HepG2 (cell line): Measurements from ENCODE around the gene CYB5A. TPM values are rescaled to one million over a fixed set of nuclear protein-coding genes. Genes with fewer than 3 reads are reported as not detected.

Experiments
- ATAC-seq: fragments of 200-7000 bp; cut with Tn5 transposase; 3 replicates; pipeline ENCODE4 v1.9.1; 2020; ENCODE audit warnings: mild to moderate bottlenecking, moderate library complexity
- BruUV-seq: library from RNA; stranded (reverse); fragments of 400-500 nt; replicated peaks from 2 replicates; lab custom pipeline; 2021; lab: Mats Ljungman, UMichigan
- CTCF ChIA-PET: fragments of 300-600 bp; formaldehyde crosslinking; extraction: SDS; loops from one replicate; lab custom pipeline; 2021; ENCODE audit warnings: low total read pairs, inconsistent platforms, low intra/inter-chr PET ratio; lab: Yijun Ruan, JAX
- POLR2A ChIA-PET: fragments of 350-600 bp; sonication (Branson Sonifier 250); formaldehyde crosslinking; loops from one replicate; lab custom pipeline; 2020; ENCODE audit warnings: antibody characterized with exemption, inconsistent platforms; lab: Yijun Ruan, JAX
- DNase-seq: peaks from one replicate; pipeline ENCODE4 v3.0.0-alpha.2; 2015; ENCODE audit warnings: low spot score
- FAIRE-seq: peaks from 3 replicates; lab custom pipeline; 2011; peaks lifted over from hg19 to GRCh38; lab: Jason Lieb, UNC
- H2AFZ ChIP-seq: one replicate; pipeline ENCODE4 v1.6.1; 2011; ENCODE audit warnings: low read length, inconsistent platforms
- H3K27ac ChIP-seq: fragments of 300-600 bp; 3 replicates; pipeline ENCODE4 v1.8.0; 2011; ENCODE audit warnings: mixed run types, mild to moderate bottlenecking, mixed read lengths, low read length, inconsistent platforms; ENCODE audit not compliant: insufficient read depth; ENCODE audit errors: extremely low read length
- H3K27me3 ChIP-seq, 2 experiments: fragments of 200-600 bp in 1 of 2; 2 replicates in 1 of 2; 3 replicates in 1 of 2; pipeline versions ENCODE4 v1.6.0 to v1.8.0; 2011; ENCODE audit warnings: low read length in 2 of 2, mild to moderate bottlenecking in 2 of 2, moderate library complexity in 2 of 2, inconsistent platforms in 1 of 2; ENCODE audit not compliant: insufficient read depth in 2 of 2, control insufficient read depth in 1 of 2
- H3K36me3 ChIP-seq, 2 experiments: fragments of 200-600 bp in 1 of 2; replicated peaks in 1 of 2; 2 replicates in 1 of 2; 3 replicates in 1 of 2; pipeline versions ENCODE4 v1.5.1 to v1.8.0; 2011; ENCODE audit warnings: low read length in 2 of 2, inconsistent platforms in 1 of 2; ENCODE audit not compliant: insufficient read depth in 2 of 2, control insufficient read depth in 1 of 2
- H3K4me1 ChIP-seq: 2 replicates; pipeline ENCODE4 v1.5.1; 2012; ENCODE audit warnings: low read length, inconsistent platforms; ENCODE audit not compliant: insufficient read depth
- H3K4me2 ChIP-seq: 2 replicates; pipeline ENCODE4 v1.6.0; 2011; ENCODE audit warnings: low read depth, low read length, inconsistent platforms
- H3K4me3 ChIP-seq, 3 experiments: fragments of 200-600 bp in 1 of 3; sonication (generic), shearing (Covaris generic) in 1 of 3; replicated peaks in 1 of 3; 2 replicates each; pipeline ENCODE4 v1.5.1; 2011 to 2016; ENCODE audit warnings: low read length in 3 of 3, inconsistent platforms in 2 of 3, low read depth in 2 of 3, mild to moderate bottlenecking in 2 of 3, control low read depth in 1 of 3, mixed read lengths in 1 of 3; ENCODE audit not compliant: insufficient read depth in 1 of 3
- H3K79me2 ChIP-seq: one replicate; pipeline ENCODE4 v1.6.1; 2011; ENCODE audit warnings: low read length, inconsistent platforms; ENCODE audit not compliant: insufficient read depth
- H3K9ac ChIP-seq: 2 replicates; pipeline ENCODE4 v1.6.0; 2011; ENCODE audit warnings: mild to moderate bottlenecking, low read depth, low read length, inconsistent platforms; ENCODE audit not compliant: insufficient read depth
- H3K9me3 ChIP-seq: 2 replicates; pipeline ENCODE4 v1.5.1; 2012; ENCODE audit warnings: mild to moderate bottlenecking, low read length
- H4K20me1 ChIP-seq: 2 replicates; pipeline ENCODE4 v1.6.0; 2011; ENCODE audit warnings: inconsistent platforms, mild to moderate bottlenecking, low read length, moderate library complexity; ENCODE audit not compliant: insufficient read depth
- MEF2D ChIP-seq: sonication (generic); formaldehyde crosslinking; IDR thresholded peaks from 2 replicates; pipeline ENCODE4 v1.5.1; 2020; ENCODE audit warnings: mild to moderate bottlenecking, missing genetic modification reagents
- PBX2 ChIP-seq: IDR thresholded peaks from 2 replicates; pipeline ENCODE4 v1.6.1; 2016; ENCODE audit warnings: control low read depth
- ZNF280B ChIP-seq: sonication (generic); formaldehyde crosslinking; IDR thresholded peaks from 2 replicates; pipeline ENCODE4 v1.5.0; 2020; ENCODE audit warnings: missing genetic modification reagents, mild to moderate bottlenecking, borderline replicate concordance
- ZNF460 ChIP-seq: sonication (generic); formaldehyde crosslinking; IDR thresholded peaks from 2 replicates; pipeline ENCODE4 v1.5.1; 2020; ENCODE audit warnings: missing genetic modification reagents, mild to moderate bottlenecking, borderline replicate concordance
- ZNF552 ChIP-seq: sonication (generic); formaldehyde crosslinking; IDR thresholded peaks from 2 replicates; pipeline ENCODE4 v1.9.0; 2022; ENCODE audit warnings: missing genetic modification reagents, mild to moderate bottlenecking, borderline replicate concordance
- ZNF576 ChIP-seq: sonication (generic); formaldehyde crosslinking; IDR thresholded peaks from 2 replicates; pipeline ENCODE4 v1.4.0; 2020; ENCODE audit warnings: mild to moderate bottlenecking, missing genetic modification reagents
- ZNF780A ChIP-seq: sonication (generic); formaldehyde crosslinking; IDR thresholded peaks from 2 replicates; pipeline ENCODE4 v1.8.0; 2022; ENCODE audit warnings: mild to moderate bottlenecking, missing genetic modification reagents, moderate library complexity
- WGBS: methylation state at CpG from one replicate; pipeline ENCODE4 v1.1.6; 2017; ENCODE audit warnings: low lambda C conversion rate; 5-methylcytosine and 5-hydroxymethylcytosine counted together
- in situ Hi-C: cut with HindIII; loops from 2 replicates; pipeline ENCODE4 v1.10.0; 2017; ENCODE audit warnings: low pct_unique_long_range_greater_than_20kb; ENCODE audit not compliant: extremely low pct_ligation_motif_present
- intact Hi-C: fragments of 100-400 bp; cut with micrococcal nuclease; formaldehyde crosslinking; loops from one replicate; pipeline ENCODE4 v1.10.0; 2022; ENCODE audit not compliant: unreplicated experiment
- polyA plus RNA-seq, 8 experiments: library from polyadenylated mRNA; depleted of rRNA in 3 of 8; stranded (reverse) in 7 of 8; unstranded in 1 of 8; fragments of >200 nt; fragmentation: Illumina TruSeq in 4 of 8; extraction: Trizol in 4 of 8; gene quantifications; 2 replicates each; pipeline versions ENCODE4 v1.2.1 to v1.2.3, GENCODE V29; 2011 to 2016; ENCODE audit warnings: low read depth in 4 of 8, missing spikeins in 1 of 8, mixed read lengths in 1 of 8; ENCODE audit not compliant: insufficient read depth in 1 of 8
- total RNA-seq, 5 experiments: library from RNA; depleted of rRNA; stranded (reverse); fragments of >200 nt; fragmentation: Illumina TruSeq; extraction: Trizol; gene quantifications; 2 replicates each; pipeline ENCODE4 v1.2.3, GENCODE V29; 2016; ENCODE audit warnings: low read depth in 1 of 5
- TF ChIP-seq, protein P1 (sequence below): sonication (generic); formaldehyde crosslinking; IDR thresholded peaks from 2 replicates; pipeline ENCODE4 v1.8.1; 2023; ENCODE audit warnings: mild to moderate bottlenecking, inconsistent platforms, moderate library complexity, missing genetic modification reagents, borderline replicate concordance
- TF ChIP-seq, protein P2 (sequence below): sonication (generic); formaldehyde crosslinking; IDR thresholded peaks from 2 replicates; pipeline ENCODE4 v1.4.0; 2020; ENCODE audit warnings: missing genetic modification reagents

The CYB5A gene
- total and polyA plus RNA-seq, 2 of the 13 experiments (the other 11 are each of a cell fraction or from before 2014, with no cell fraction given) = 215 to 356 TPM

GRCh38 chr18:74241426-74241825 is 50.3 kb downstream of the CYB5A start:
- no peak for DNase-seq
- TF ChIP-seq ZNF460 (CRISPR knock-in tag) (peak; percentile 42; the same call in 1 of the 2 replicates), PBX2 (CRISPR knock-in tag) (no peak)
- Histone ChIP-seq H3K36me3 (no peaks in the 10 kb centered on the region), H3K79me2 (no peaks in the 10 kb centered on the region), H2AFZ (no peak overlapping the region), H3K9me3 (no peaks in the 10 kb centered on the region), H3K9ac (0 out of 2 replicates have a peak overlapping the region, but pooled peaks have one; percentile 55), H3K4me2 (peak overlapping the region; percentile 79; the same call in 1 of the 2 replicates), H4K20me1 (no peaks in the 10 kb centered on the region), H3K4me1 (peaks cover 47% of the 10 kb centered on the region), H3K27ac (peak overlapping the region; percentile 78), H3K27me3 (no peaks in the 10 kb centered on the region), H3K4me3 (no peak overlapping the region)
- 96% methylated on average over 4 of the region's 4 CpGs for WGBS
- FAIRE-seq = no peak
- ChIA-PET CTCF (no interaction called here), POLR2A (interaction anchor here (0.6 to 2.2 kb wide), 4 partner anchors 8 to 49 kb away, joined by 3 to 20 read pairs (median 4); no protein-coding TSS in a partner anchor)
- in situ Hi-C loops (no loop called here), intact Hi-C loops (no loop called here)
- ATAC-seq = no peak
- BruUV-seq = no TSS peak

DNA sequence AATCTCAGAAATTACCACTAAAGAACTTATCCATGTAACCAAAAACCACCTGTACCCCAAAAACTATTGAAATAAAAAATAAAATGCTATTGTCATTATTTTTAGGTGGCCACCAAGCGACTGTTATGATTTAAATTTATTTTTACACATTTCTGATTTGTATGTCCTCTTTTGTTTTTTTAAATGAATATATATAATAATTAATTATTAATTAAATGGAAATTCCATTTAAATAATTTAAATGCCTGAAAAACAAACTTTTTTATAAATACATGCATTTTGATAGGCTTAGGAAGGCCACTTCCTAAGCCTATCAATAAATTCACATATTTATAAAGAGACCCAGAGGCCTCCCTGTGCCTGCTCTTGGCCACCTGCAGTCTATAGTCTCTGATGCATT is 52.2 kb downstream of the CYB5A start:
- in situ Hi-C loops = loop anchor here (5.0 kb wide), 1 partner anchor 43 kb away; no protein-coding TSS in a partner anchor
- Histone ChIP-seq H3K27me3 (no peaks in the 10 kb centered on the region), H3K27ac (no peak overlapping the region), H3K9me3 (no peaks in the 10 kb centered on the region), H3K4me3 (no peak overlapping the region), H3K36me3 (no peaks in the 10 kb centered on the region), H3K79me2 (no peaks in the 10 kb centered on the region), H2AFZ (no peak overlapping the region), H3K9ac (no peak overlapping the region), H3K4me1 (peaks cover 65% of the 10 kb centered on the region), H3K4me2 (no peak overlapping the region), H4K20me1 (no peaks in the 10 kb centered on the region)
- no peak for ATAC-seq
- no peak for FAIRE-seq
- BruUV-seq = no TSS peak
- POLR2A ChIA-PET = no interaction called here
- CTCF ChIA-PET = no interaction called here
- DNase-seq = no peak
- 88% methylated on average over 1 of the region's 1 CpG for WGBS
- intact Hi-C loops = no loop called here
- TF ChIP-seq, protein P1, sequence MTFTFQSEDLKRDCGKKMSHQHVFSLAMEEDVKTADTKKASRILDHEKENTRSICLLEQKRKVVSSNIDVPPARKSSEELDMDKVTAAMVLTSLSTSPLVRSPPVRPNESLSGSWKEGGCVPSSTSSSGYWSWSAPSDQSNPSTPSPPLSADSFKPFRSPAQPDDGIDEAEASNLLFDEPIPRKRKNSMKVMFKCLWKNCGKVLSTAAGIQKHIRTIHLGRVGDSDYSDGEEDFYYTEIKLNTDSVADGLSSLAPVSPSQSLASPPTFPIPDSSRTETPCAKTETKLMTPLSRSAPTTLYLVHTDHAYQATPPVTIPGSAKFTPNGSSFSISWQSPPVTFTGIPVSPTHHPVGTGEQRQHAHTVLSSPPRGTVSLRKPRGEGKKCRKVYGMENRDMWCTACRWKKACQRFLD (CRISPR knock-in tag) = no peak
- TF ChIP-seq ZNF280B (no peak), ZNF576 (CRISPR knock-in tag) (no peak), ZNF552 (CRISPR knock-in tag) (no peak), ZNF780A (CRISPR knock-in tag) (no peak), MEF2D (CRISPR knock-in tag) (no peak)
- TF ChIP-seq, protein P2, sequence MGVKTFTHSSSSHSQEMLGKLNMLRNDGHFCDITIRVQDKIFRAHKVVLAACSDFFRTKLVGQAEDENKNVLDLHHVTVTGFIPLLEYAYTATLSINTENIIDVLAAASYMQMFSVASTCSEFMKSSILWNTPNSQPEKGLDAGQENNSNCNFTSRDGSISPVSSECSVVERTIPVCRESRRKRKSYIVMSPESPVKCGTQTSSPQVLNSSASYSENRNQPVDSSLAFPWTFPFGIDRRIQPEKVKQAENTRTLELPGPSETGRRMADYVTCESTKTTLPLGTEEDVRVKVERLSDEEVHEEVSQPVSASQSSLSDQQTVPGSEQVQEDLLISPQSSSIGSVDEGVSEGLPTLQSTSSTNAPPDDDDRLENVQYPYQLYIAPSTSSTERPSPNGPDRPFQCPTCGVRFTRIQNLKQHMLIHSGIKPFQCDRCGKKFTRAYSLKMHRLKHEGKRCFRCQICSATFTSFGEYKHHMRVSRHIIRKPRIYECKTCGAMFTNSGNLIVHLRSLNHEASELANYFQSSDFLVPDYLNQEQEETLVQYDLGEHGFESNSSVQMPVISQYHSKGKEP (CRISPR knock-in tag) = no peak
